GM21737 (cell line): ENCODE measurements around the gene CHN1.

Source experiments
- ATAC-seq: cut with Tn5 transposase; IDR thresholded peaks from one replicate; pipeline ENCODE4 v1.9.1; 2021; ENCODE audit warnings: mild to moderate bottlenecking, moderate library complexity; ENCODE audit not compliant: unreplicated experiment

Gene CHN1

GRCh38 chr2:174833737-174834136 lies 171.4 kb downstream of the CHN1 start:
- no peak for ATAC-seq

- ATAC-seq: no peak
These were observed 174.6 kb downstream of the CHN1 start for GRCh38 chr2:174830561-174830960.

- no peak for ATAC-seq
These were observed 175.6 kb downstream of the CHN1 start for GRCh38 chr2:174829550-174829949.

GRCh38 chr2:174827371-174828369 lies 177.5 kb downstream of the CHN1 start:
- ATAC-seq: no peak

GRCh38 chr2:174826051-174826450 lies 179.1 kb downstream of the CHN1 start:
- ATAC-seq: no peak

- no peak for ATAC-seq
These were observed 181.1 kb downstream of the CHN1 start for GRCh38 chr2:174824068-174824467.

- ATAC-seq: no peak
These were observed 183.6 kb downstream of the CHN1 start for GRCh38 chr2:174821628-174822027.

- ATAC-seq: no peak
These were observed 184.8 kb downstream of the CHN1 start for GRCh38 chr2:174820361-174820760.

GRCh38 chr2:174815526-174815925 lies 189.7 kb downstream of the CHN1 start:
- no peak for ATAC-seq

GRCh38 chr2:174812037-174812436 lies 193.1 kb downstream of the CHN1 start:
- no peak for ATAC-seq

- ATAC-seq: no peak
These were observed 197.2 kb downstream of the CHN1 start for GRCh38 chr2:174807931-174808330.

GRCh38 chr2:174805803-174806202 lies 199.4 kb downstream of the CHN1 start:
- no peak for ATAC-seq

GRCh38 chr2:174802459-174802858 lies 202.7 kb downstream of the CHN1 start:
- ATAC-seq: no peak

- ATAC-seq: no peak
These were observed 204.6 kb downstream of the CHN1 start for GRCh38 chr2:174800436-174801205.

GRCh38 chr2:174798801-174799200 lies 206.4 kb downstream of the CHN1 start:
- no peak for ATAC-seq

GRCh38 chr2:174797781-174798276 lies 207.4 kb downstream of the CHN1 start:
- no peak for ATAC-seq

GRCh38 chr2:174796319-174796771 lies 208.8 kb downstream of the CHN1 start:
- ATAC-seq: no peak

- ATAC-seq: no peak
These were observed 210.3 kb downstream of the CHN1 start for GRCh38 chr2:174794851-174795374.

GRCh38 chr2:174792309-174793025 lies 212.7 kb downstream of the CHN1 start:
- ATAC-seq: no peak

GRCh38 chr2:174791746-174792280 lies 213.4 kb downstream of the CHN1 start:
- no peak for ATAC-seq
